GM19351 (cell line): ENCODE data around the gene MYO5B.
"Not testable (repeated sequence)": the region's sequence is repeated elsewhere in the genome, so short reads cannot be mapped to it uniquely, and the experiment has no call there.

Experiments
- ATAC-seq: cut with Tn5 transposase; IDR thresholded peaks from one replicate; pipeline ENCODE4 v1.9.1; 2021; ENCODE audit warnings: mild to moderate bottlenecking, moderate library complexity; ENCODE audit not compliant: unreplicated experiment

Gene MYO5B

DNA sequence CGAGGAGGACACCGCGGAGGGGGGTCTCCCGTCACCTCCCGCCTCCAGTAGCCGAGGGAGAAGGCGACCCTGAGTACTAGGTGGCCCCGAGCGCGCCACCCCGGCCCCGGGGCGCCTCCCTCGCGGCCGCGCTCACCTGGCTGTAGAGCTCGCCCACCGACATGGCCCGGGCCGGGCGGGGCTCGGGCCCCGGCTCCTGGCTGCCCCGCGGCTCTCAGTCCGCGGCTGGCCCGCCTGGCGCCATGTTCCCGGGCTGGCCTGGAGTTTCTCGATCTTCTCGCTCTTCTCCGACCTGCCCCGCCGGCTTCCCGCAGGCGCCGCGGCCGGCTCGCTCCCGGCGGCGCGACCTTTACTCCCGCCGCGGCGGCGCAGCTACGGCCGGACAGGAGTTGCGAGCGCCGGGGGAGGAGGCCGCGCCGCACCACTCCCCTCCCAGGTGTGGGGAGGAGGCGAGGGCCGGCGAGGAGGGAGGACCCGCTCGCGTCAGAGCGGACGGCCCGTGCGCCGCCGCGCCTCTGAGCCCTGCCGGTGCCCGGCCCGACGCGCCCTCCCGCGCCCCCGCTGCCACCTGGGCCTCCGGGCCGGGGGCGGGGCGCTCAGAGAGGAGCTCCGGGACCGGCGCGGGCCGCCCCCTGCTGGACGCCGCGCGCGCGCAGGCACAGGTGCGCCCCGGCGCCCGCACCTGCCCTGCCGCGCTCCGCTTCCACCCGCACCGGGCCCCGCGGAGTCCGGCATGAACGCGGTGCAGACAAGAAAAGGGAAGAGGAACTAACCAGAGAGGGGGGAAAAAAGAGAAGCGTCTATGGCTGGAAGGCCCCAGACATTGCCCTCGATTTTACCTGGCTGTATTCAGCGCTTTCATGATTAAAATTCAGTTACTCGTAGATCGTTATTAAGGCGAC is at the start of gene MYO5B:
Gene MYO5B, minus strand, starts transcription at position 517 of the 902 bp plus-strand sequence. Its CDS starts 354 bp downstream, at position 163.
- peak; percentile 81 for ATAC-seq

GRCh38 chr18:50241768-50242167 is 46.8 kb upstream of the MYO5B start:
- not testable (repeated sequence) for ATAC-seq

DNA sequence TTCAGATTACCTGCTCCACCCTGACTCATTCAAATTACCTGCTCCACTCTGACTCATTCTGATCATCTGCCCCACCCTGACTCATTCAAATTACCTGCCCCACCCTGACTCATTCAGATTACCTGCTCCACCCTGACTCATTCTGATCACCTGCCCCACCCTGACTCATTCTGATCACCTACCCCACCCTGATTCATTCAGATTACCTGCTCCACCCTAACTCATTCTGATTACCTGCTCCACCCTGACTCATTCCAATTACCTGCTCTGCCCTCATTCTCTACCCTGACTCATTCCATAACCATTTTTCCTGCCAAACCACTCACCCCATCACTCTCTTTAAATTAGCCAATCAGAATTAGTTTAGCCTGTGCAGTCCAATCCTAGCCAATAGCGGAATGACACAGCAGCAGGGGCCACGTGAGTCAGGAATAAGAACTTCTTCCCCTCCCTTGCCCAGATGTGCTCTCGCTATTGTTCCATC is 45.2 kb upstream of the MYO5B start:
- ATAC-seq: no peak

DNA sequence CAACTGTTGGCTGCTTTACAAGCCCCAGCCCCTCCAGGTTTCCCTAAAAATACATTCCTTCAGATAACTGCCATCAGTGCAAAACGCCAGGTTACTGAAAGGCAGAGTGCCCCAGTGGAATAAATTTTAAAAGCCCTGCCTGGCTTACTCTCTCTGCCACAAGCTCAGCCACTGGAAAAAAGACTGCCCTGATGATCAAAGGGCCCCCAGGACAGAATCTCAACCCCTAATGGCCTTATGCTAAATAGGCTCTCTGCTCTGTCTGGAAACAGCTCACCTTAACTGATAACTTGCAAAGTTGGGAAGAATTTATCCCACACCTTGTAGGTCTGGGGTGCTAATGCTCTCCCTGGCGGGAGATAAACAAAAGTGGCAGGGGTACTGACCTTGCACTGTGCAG is 37.5 kb upstream of the MYO5B start:
- ATAC-seq: no peak

DNA sequence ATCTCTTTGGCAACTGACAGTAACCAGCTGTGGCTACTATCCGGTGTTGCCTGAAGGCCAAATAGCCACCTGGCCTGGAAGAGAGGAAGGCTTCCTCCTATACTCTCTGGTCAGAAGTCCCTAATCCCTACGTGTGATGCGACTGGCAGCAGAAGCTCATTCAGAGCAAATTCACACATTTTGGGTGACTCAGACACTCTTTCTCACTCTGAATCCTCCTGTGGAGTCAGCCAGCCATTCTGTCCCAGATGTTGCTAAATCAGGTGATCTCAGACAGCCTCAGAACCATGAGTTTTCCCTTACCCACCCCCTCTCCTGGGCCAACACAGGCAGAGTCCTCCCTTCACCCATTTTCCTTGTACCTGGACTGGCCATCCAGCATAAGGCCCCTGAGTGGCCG is 36.7 kb upstream of the MYO5B start:
- no peak for ATAC-seq

DNA sequence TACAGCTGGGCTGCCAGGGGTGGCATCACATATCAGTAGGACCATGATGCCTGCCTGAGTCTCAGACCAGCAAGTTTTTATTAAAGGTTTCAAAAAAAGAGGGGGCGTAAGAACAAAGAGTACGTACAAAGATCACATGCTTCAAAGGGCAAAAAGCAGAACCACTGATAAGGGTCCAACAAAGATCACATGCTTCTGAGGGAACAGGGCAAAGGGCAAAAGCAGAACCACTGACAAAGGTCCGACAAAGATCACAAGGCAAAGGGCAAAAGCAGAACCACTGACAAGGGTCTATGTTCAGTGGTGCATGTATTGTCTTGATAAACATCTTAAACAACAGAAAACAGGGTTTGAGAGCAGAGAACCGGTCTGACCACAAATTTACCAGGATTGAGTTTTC is 25.3 kb upstream of the MYO5B start:
- not testable (repeated sequence) for ATAC-seq

- ATAC-seq: peak; percentile 68
Measured at GRCh38 chr18:50218432-50219197, 23.7 kb upstream of the MYO5B start.

GRCh38 chr18:50209311-50209710 is 14.4 kb upstream of the MYO5B start:
- no peak for ATAC-seq

- ATAC-seq: no peak
Measured at GRCh38 chr18:50207722-50208121, 12.8 kb upstream of the MYO5B start.

GRCh38 chr18:50203801-50204604 is 9.1 kb upstream of the MYO5B start:
- ATAC-seq: no peak

DNA sequence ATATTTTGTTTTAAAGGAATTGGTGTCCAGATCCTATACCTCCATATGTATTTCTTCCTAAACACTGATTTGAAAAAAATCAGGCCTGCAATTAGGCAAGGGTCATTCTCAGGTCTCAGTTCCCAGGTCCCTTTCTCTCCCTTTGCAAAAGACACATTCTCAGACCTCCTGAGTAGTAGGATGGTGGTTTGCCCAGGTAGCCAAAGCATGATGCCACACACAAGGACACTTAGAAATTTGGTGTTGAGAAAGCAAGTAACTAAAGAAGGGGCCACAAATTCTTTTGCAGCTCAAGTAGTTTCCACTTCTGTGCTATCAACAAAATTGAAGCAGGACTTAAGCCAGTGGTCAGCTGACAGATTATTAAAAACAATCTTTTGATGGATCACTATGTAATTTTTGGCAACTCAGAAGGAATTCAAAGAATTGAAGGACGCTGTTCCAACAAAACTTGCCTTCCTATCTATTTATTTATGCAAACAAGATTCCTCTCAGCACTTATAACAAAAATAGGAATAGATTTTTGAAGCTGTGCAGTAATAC is 6.6 kb upstream of the MYO5B start:
- ATAC-seq: no peak

- ATAC-seq: no peak
Measured at GRCh38 chr18:50199921-50200320, 5.0 kb upstream of the MYO5B start.

DNA sequence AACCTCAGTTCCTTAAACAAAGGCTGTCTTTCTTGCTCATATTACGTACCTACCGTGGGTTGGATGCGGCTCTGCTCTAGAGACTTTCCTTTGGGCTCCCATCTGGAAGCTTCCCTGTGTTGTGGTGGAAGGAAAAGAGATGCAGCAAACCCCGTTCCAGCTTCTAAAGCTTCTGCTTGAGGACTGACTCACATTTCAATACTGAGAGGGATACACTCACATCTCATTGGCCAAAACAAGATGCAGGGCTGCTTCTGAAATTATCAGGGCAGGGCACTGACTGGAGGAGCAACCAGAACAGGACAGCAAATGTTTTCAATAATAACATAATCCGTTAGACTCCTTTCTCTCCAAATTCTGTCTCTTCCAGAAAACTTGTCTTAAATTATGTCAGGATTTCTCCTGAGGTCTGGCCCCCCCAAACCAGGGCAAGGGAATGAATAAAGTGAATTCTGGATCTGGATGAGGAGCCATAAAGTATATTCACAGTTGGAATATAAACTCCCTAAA is 4.5 kb upstream of the MYO5B start:
- no peak for ATAC-seq

GRCh38 chr18:50196261-50196660 is 1.3 kb upstream of the MYO5B start:
- no peak for ATAC-seq

GRCh38 chr18:50195689-50196088 is 742 bp upstream of the MYO5B start:
- no peak for ATAC-seq

DNA sequence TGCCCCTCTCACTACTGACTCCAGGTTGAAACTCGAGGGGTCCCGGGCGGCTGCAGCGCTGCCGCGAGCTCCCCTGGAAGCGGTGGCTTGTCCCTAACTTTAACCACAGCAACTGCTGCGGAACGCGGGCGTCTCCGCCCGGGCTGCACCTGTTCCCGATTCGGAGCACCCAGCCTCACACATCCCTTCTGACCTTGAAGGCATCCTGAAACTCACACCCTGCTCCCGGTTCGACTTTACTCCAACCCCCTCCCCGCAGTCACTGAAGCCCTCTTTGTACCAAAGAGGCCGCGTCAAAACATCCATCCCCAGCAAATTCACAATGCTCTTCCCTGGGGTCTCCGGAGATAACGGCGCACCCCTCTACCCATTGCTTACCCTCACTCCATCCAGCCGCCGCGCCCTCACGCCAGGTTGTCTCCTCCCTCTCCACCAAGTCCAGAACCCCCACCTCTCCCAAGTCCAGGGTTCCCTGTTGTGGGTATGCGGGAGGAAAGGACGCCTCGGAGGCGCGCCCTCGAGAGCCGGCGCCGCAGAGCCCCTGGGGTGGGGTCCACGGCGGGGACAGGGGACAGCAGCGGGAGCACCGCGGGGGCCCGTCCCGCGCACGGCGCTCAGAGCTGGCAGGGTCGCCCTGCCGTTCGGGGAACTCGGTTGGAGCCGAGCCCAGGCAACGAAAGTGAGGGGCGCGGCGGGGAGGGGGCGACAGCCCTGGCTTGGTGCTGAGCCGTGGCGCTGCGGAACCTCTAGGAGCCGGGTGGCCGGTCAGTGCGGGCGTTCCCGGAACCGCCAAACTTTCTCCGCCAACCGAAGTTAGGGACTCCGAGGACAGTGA is 934 bp downstream of the MYO5B start:
- no peak for ATAC-seq

DNA sequence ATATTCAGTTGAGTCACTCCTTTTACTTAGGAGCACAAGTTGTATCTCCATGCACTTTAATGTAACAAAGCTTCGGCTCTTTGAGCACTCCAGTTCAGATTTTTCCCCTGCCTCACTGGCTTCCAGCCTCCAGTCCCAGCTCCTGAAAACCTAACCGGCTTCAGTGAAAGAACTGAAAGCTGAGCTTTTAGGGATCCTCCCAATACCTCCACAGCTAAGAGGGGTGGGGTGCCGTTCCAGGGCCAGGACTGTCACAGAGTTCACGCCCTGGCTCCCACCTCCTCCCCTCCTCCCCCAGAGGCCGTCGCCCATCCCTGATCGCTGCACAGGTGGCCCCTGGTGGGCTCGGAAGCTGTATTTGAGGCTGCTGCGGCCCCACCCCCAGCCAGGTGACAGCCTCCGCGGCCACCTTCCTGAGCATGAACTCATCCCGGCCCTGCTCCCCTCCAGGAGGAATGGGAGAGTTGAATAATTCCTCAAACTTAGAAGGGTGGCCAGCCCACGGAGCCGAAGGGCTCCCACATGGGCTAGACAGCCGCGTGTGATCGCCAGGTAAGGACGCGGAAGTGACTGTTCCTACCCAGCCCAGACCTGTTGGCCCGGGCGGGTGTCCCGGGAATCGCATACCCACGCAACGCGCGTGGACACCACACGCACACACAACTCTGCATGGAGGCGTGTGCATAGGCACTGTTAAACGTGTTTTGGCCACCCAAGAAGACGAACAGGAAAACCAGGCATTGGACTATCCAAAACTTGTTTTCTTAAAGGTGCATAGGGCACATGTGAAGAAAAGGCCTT is 1.8 kb downstream of the MYO5B start:
- ATAC-seq: no peak

GRCh38 chr18:50190926-50191325 is 4.0 kb downstream of the MYO5B start:
- no peak for ATAC-seq

GRCh38 chr18:50190236-50190635 is 4.7 kb downstream of the MYO5B start:
- ATAC-seq: no peak
